Neural crest cell (in vitro differentiated cells): ENCODE measurements around the gene TRIM10. TPM values are rescaled to one million over a fixed set of nuclear protein-coding genes. Genes with fewer than 3 reads are reported as not detected.
A peak's percentile ranks its signal among the peaks of the same experiment; 100 is the strongest.

Experiments used
- DNase-seq: peaks from one replicate; pipeline ENCODE4 v3.0.0; 2021; ENCODE audit warnings: low read depth, mixed read lengths, low spot score
- H3K27ac Mint-ChIP-seq: one replicate; pipeline ENCODE4 v1.8.0; 2021; ENCODE audit warnings: mild to moderate bottlenecking, mixed read lengths; ENCODE audit not compliant: unreplicated experiment
- H3K27me3 Mint-ChIP-seq: 2 replicates; pipeline ENCODE4 v1.8.0; 2021; ENCODE audit warnings: low read depth, mild to moderate bottlenecking, mixed read lengths
- H3K36me3 Mint-ChIP-seq: 2 replicates; pipeline ENCODE4 v1.8.0; 2021; ENCODE audit warnings: low read depth, mild to moderate bottlenecking, mixed read lengths
- H3K4me1 Mint-ChIP-seq: 2 replicates; pipeline ENCODE4 v1.8.0; 2021; ENCODE audit warnings: mixed read lengths
- H3K4me3 Mint-ChIP-seq: one replicate; pipeline ENCODE4 v1.8.0; 2021; ENCODE audit warnings: mild to moderate bottlenecking, mixed read lengths
- H3K9me3 Mint-ChIP-seq: 2 replicates; pipeline ENCODE4 v1.8.0; 2021; ENCODE audit warnings: mixed read lengths
- total RNA-seq: library from RNA; stranded (reverse); gene quantifications from 2 replicates; pipeline ENCODE4 v1.2.1, GENCODE V29; 2021
- TF ChIP-seq, protein P1 (sequence below): fragments of 200-600 bp; sonication (generic); conservative IDR thresholded peaks from 2 replicates; pipeline ENCODE4 v1.5.0; 2021; ENCODE audit warnings: antibody characterized with exemption, mild to moderate bottlenecking

Gene TRIM10
- total RNA-seq, 1 donor from 2014 or later = not detected

DNA sequence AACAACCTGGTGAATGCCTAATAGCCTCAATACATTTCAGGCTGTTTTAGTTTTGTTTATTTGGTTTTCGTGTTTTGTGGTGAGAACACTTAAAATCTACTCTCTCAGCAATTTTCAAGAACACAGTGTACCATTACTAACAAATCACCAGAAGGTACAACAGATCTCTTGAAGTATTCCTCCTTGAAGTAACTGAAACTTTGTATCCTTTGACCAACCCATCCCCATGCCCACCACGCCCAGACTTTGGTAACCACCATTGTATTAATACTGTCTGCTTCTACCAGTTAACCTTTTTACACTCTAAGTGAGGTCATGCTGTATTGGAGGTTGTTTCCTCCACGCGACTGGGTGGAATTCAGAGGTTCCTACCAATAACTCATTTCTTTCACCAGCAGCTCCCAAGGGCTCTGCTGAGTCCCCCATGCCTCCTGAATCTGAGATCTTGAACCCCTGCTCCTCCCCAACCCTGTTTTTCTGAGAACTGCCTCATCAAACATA is 30.8 kb downstream of the TRIM10 start:
- H3K36me3 Mint-ChIP-seq = no peaks in the 10 kb centered on the region
- TF ChIP-seq, protein P1, sequence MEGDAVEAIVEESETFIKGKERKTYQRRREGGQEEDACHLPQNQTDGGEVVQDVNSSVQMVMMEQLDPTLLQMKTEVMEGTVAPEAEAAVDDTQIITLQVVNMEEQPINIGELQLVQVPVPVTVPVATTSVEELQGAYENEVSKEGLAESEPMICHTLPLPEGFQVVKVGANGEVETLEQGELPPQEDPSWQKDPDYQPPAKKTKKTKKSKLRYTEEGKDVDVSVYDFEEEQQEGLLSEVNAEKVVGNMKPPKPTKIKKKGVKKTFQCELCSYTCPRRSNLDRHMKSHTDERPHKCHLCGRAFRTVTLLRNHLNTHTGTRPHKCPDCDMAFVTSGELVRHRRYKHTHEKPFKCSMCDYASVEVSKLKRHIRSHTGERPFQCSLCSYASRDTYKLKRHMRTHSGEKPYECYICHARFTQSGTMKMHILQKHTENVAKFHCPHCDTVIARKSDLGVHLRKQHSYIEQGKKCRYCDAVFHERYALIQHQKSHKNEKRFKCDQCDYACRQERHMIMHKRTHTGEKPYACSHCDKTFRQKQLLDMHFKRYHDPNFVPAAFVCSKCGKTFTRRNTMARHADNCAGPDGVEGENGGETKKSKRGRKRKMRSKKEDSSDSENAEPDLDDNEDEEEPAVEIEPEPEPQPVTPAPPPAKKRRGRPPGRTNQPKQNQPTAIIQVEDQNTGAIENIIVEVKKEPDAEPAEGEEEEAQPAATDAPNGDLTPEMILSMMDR = no peak
- H3K27me3 Mint-ChIP-seq = peaks cover 90% of the 10 kb centered on the region
- no peaks in the 10 kb centered on the region for H3K9me3 Mint-ChIP-seq
- no peak for DNase-seq
- H3K27ac Mint-ChIP-seq = no peak overlapping the region
- H3K4me1 Mint-ChIP-seq = no peaks in the 10 kb centered on the region
- H3K4me3 Mint-ChIP-seq = no peak overlapping the region

DNA sequence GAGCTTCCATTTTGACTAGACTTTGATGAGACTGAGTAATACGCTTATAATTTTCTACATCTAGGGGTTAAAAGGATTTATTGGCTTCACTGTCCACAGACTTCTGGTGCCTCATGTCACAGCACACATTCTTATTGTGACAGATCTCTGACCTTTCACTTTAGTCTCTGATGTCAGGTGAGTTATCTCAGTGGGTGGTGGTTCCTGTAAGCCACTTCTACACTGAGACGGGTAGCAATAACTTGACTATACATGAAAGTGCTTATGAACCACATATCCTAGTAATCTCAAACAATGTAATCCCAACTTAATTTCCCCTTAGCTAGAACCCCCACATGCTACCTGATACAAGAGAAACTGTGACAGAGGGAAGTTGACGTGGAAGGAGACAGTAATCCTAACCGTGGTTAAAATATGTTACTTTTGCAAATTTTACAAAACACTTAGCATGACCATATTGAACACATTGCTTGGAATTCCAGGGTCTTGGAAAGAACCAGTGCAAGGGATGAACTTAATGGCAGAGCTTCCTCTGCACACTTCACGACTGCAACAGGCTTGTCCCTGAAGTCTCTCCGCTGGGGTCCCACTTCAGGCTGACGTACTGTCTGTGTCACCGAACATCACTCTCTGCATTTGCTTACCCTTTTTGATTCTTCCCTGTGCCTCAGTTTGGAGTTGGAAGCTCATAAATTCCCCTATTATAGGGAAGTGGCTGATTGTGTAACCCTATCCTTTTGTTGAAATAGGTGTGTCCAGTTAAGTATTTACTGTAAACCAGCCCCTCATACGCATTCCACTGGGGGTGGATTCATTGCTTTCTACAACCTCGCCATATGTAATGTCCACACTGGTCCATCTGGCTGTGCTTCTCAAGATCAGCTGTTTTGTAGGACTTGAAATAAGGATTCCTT is 31.5 kb downstream of the TRIM10 start:
- Mint-ChIP-seq H3K9me3 (no peaks in the 10 kb centered on the region), H3K27me3 (peaks cover 92% of the 10 kb centered on the region), H3K27ac (no peak overlapping the region), H3K36me3 (no peaks in the 10 kb centered on the region), H3K4me3 (no peak overlapping the region), H3K4me1 (no peaks in the 10 kb centered on the region)
- no peak for DNase-seq
- TF ChIP-seq, protein P1 = no peak

DNA sequence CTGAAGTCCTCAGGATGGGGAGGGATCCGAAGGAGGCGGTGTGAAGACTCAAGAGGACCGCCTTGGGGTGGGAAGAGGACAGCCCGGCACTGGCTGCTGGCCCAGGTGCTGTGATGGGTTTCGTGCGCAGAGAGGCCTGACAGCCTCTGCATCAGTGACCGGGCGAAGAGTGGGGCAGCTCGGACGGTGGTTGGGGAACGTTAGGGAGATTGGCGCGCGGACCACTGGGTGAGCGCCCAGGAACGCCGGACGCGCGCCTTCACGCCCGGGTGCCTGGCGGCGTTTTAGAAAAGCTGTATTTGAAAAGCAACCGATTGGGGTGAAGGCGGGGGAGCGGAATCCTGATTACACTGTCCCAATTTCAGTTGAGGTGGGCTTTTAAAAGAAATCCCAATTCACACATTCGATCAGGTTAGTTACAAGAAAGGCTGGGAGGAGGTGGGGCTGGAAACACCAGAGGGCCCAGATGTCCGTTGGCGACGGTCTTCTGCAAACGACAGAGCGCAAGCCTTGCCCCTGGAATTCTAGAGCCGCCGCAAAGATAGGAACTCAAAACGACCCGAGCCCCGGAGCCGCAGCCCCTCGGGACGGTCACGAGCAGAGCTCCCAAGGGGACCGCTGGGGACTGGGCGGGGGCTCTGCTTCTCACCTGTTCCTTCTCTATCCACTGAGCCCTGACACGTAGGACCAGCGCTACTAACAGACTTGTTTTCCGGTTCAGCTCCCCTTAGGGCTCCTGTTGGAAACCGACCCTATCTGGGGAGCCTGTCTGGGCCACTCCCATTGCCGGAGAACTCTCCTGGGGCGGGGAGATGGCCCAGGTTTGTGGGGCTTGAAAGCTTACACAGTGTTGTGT is 33.5 kb downstream of the TRIM10 start:
- no peaks in the 10 kb centered on the region for H3K9me3 Mint-ChIP-seq
- H3K27me3 Mint-ChIP-seq = peaks cover 93% of the 10 kb centered on the region
- DNase-seq = no peak
- peak overlapping the region; percentile 37 for H3K4me3 Mint-ChIP-seq
- no peaks in the 10 kb centered on the region for H3K36me3 Mint-ChIP-seq
- H3K4me1 Mint-ChIP-seq = no peaks in the 10 kb centered on the region
- TF ChIP-seq, protein P1 = no peak
- H3K27ac Mint-ChIP-seq = no peak overlapping the region

DNA sequence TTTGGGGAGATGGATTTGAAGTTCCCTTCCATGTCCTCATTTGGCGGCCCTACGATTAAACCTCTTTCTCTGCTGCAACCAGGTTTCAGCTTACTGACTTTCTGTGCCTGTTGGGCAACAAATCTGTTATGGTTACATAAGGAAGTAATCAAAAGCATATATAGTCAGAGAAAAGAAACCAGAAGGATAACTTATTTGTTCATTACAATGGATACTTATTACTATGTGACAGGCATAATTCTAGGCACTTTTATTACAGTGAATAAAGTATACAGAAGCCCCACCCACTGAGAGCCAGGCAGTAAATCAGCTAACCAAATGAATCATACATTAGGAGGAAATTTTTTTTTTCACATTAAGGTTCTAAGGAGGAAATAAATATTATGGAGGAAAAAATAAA is 38.5 kb downstream of the TRIM10 start:
- Mint-ChIP-seq H3K4me1 (no peaks in the 10 kb centered on the region), H3K9me3 (no peaks in the 10 kb centered on the region), H3K36me3 (no peaks in the 10 kb centered on the region), H3K27ac (no peak overlapping the region), H3K27me3 (peaks cover 84% of the 10 kb centered on the region), H3K4me3 (no peak overlapping the region)
- DNase-seq = no peak
- TF ChIP-seq, protein P1 = no peak
